CD14-positive monocyte (primary cell): ENCODE data around the gene SIGLEC5. TPM values are rescaled to one million over a fixed set of nuclear protein-coding genes. Genes with fewer than 3 reads are reported as not detected.
"Not testable (repeated sequence)": the region's sequence is repeated elsewhere in the genome, so short reads cannot be mapped to it uniquely, and the experiment has no call there.

Experiments
- DNase-seq, 3 donors: peaks; one replicate each; pipeline ENCODE4 v3.0.0-alpha.2; 2011 to 2022
- H2AFZ ChIP-seq: 2 replicates; pipeline ENCODE4 v1.6.0; 2012; ENCODE audit warnings: mild to moderate bottlenecking, low read depth, low read length, inconsistent platforms; ENCODE audit not compliant: insufficient read depth, poor library complexity, severe bottlenecking
- H3K27ac ChIP-seq, 2 donors: 1 replicate in 1 of 2; 2 replicates in 1 of 2; pipeline ENCODE4 v1.5.1; 2012 to 2013; ENCODE audit warnings: low read length in 2 of 2, control low read depth in 1 of 2, inconsistent platforms in 1 of 2, low read depth in 1 of 2, mild to moderate bottlenecking in 1 of 2
- H3K27me3 ChIP-seq, 2 donors: one replicate each; pipeline versions ENCODE4 v1.6.0 to v1.6.1; 2011 to 2013; ENCODE audit warnings: low read length in 2 of 2; ENCODE audit not compliant: control insufficient read depth in 2 of 2, insufficient read depth in 2 of 2
- H3K36me3 ChIP-seq, 2 donors: replicated peaks in 1 of 2; 1 replicate in 1 of 2; 2 replicates in 1 of 2; pipeline versions ENCODE4 v1.5.1 to v1.6.1; 2012 to 2013; ENCODE audit warnings: low read length in 2 of 2, control low read depth in 1 of 2, inconsistent platforms in 1 of 2, mild to moderate bottlenecking in 1 of 2; ENCODE audit not compliant: insufficient read depth in 2 of 2, control insufficient read depth in 1 of 2
- H3K4me1 ChIP-seq, 2 donors: 1 replicate in 1 of 2; 2 replicates in 1 of 2; pipeline versions ENCODE4 v1.5.1 to v1.6.1; 2012 to 2013; ENCODE audit warnings: low read length in 2 of 2, control low read depth in 1 of 2, inconsistent platforms in 1 of 2, mild to moderate bottlenecking in 1 of 2, moderate library complexity in 1 of 2; ENCODE audit not compliant: insufficient read depth in 2 of 2, control insufficient read depth in 1 of 2
- H3K4me2 ChIP-seq: replicated peaks from 2 replicates; pipeline ENCODE3; 2012; ENCODE audit warnings: low read length, moderate library complexity, mild to moderate bottlenecking; ENCODE audit not compliant: poor library complexity, severe bottlenecking; ENCODE audit errors: extremely low read depth
- H3K4me3 ChIP-seq, 3 experiments: fragments of 200-600 bp in 1 of 3; sonication (generic) in 1 of 3; replicated peaks in 1 of 3; 1 replicate in 2 of 3; 2 replicates in 1 of 3; pipeline ENCODE4 v1.5.1; 2011 to 2013; ENCODE audit warnings: low read length in 3 of 3, mild to moderate bottlenecking in 3 of 3, control low read depth in 2 of 3, low read depth in 2 of 3, inconsistent platforms in 1 of 3, moderate library complexity in 1 of 3
- H3K79me2 ChIP-seq: 2 replicates; pipeline ENCODE4 v1.6.0; 2012; ENCODE audit warnings: mild to moderate bottlenecking, control low read depth, inconsistent platforms, low read length, moderate library complexity; ENCODE audit not compliant: insufficient read depth
- H3K9ac ChIP-seq: 2 replicates; pipeline ENCODE4 v1.6.0; 2017; ENCODE audit warnings: low read length, mild to moderate bottlenecking; ENCODE audit not compliant: insufficient read depth, poor library complexity, severe bottlenecking
- H3K9me3 ChIP-seq, 2 donors: replicated peaks in 1 of 2; 1 replicate in 1 of 2; 2 replicates in 1 of 2; pipeline versions ENCODE4 v1.5.1 to v1.6.1; 2012 to 2013; ENCODE audit warnings: low read length in 2 of 2, control low read depth in 1 of 2; ENCODE audit not compliant: control insufficient read depth in 1 of 2, insufficient read depth in 1 of 2
- H4K20me1 ChIP-seq: 2 replicates; pipeline ENCODE4 v1.6.0; 2012; ENCODE audit warnings: mild to moderate bottlenecking, low read length, control low read depth, moderate library complexity; ENCODE audit not compliant: insufficient read depth
- H3K27ac Mint-ChIP-seq, 7 donors: one replicate each; pipeline ENCODE4 v1.8.0; 2020; ENCODE audit warnings: mild to moderate bottlenecking in 7 of 7, mixed read lengths in 7 of 7, moderate library complexity in 6 of 7, inconsistent platforms in 2 of 7
- H3K27me3 Mint-ChIP-seq, 3 donors: one replicate each; pipeline ENCODE4 v1.8.0; 2021 to 2022; ENCODE audit warnings: low read depth in 3 of 3, mild to moderate bottlenecking in 3 of 3, mixed read lengths in 3 of 3, moderate library complexity in 3 of 3, inconsistent platforms in 1 of 3
- H3K36me3 Mint-ChIP-seq, 2 donors: one replicate each; pipeline ENCODE4 v1.8.0; 2020; ENCODE audit warnings: mixed read lengths in 2 of 2, inconsistent platforms in 1 of 2, mild to moderate bottlenecking in 1 of 2
- H3K4me1 Mint-ChIP-seq: one replicate; pipeline ENCODE4 v1.8.0; 2020; ENCODE audit warnings: mild to moderate bottlenecking, mixed read lengths
- H3K4me3 Mint-ChIP-seq, 2 donors: one replicate each; pipeline ENCODE4 v1.8.0; 2020; ENCODE audit warnings: mild to moderate bottlenecking in 2 of 2, mixed read lengths in 2 of 2, moderate library complexity in 1 of 2
- H3K9me3 Mint-ChIP-seq, 7 donors: one replicate each; pipeline ENCODE4 v1.8.0; 2020 to 2022; ENCODE audit warnings: mixed read lengths in 7 of 7, mild to moderate bottlenecking in 6 of 7, moderate library complexity in 6 of 7, inconsistent platforms in 2 of 7
- WGBS: methylation state at CpG from one replicate; pipeline ENCODE4 v1.1.5; 2013; ENCODE audit warnings: missing lambda C conversion rate; ENCODE audit not compliant: insufficient coverage; 5-methylcytosine and 5-hydroxymethylcytosine counted together
- intact Hi-C, 2 donors: fragments of 100-400 bp; cut with micrococcal nuclease; formaldehyde crosslinking; loops; one replicate each; pipeline versions ENCODE4 v1.15.0 to v1.15.1; 2023
- polyA plus RNA-seq, 3 donors: library from polyadenylated mRNA; depleted of rRNA in 1 of 3; unstranded in 2 of 3; stranded (reverse) in 1 of 3; fragments of 300-500 nt in 2 of 3; fragments of >200 nt in 1 of 3; fragmentation: Illumina TruSeq in 2 of 3; gene quantifications; 1 replicate in 2 of 3; 2 replicates in 1 of 3; pipeline ENCODE4 v1.2.3, GENCODE V29; 2012 to 2021
- TF ChIP-seq, protein P1 (sequence below): fragments of 200-600 bp; IDR thresholded peaks from one replicate; pipeline ENCODE4 v1.8.0; 2022; ENCODE audit warnings: antibody characterized with exemption, mild to moderate bottlenecking

SIGLEC5 gene
- polyA plus RNA-seq, 3 donors: 10.2 to 12.6 TPM; not detected in 1

DNA sequence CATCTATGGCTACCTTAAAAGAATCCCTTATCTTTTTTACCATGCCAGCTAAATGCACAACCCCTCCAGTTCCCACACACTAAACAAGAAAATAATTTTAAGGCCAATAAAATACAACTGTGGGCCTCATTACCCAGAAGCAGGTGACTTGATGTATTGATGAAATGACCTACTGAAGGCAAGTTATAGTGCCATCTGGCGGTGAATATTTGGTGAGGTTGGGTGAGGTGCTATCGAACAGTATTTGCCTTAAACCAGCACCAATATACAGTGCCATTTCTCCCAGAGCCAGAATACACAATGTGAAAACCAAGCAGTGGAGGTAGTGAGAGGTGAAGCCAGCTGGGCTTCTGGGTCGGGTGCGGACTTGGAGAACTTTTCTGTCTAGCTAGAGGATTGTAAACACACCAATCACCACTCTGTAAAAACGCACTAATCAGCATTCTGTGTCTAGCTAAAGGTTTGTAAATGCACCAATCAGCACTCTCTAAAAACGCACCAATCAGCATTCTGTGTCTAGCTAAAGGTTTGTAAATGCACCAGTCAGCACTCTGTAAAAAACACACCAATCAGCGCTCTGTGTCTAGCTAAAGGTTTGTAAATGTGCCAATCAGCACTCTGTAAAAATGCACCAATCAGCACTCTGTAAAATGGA lies 45.8 kb upstream of the SIGLEC5 start:
- H3K4me2 ChIP-seq, H3K36me3 ChIP-seq, H3K9ac ChIP-seq, H4K20me1 ChIP-seq, H3K27ac Mint-ChIP-seq, H3K79me2 ChIP-seq, H3K4me3 ChIP-seq, H3K36me3 Mint-ChIP-seq, H3K4me1 ChIP-seq, H3K27ac ChIP-seq, H3K4me1 Mint-ChIP-seq, H2AFZ ChIP-seq, intact Hi-C loops: not testable (repeated sequence)
- Mint-ChIP-seq H3K4me3 (peak overlapping the region in 1 of 2 donors; percentile 84), H3K9me3 (peaks cover 5 to 13% (median 8%) of the 10 kb centered on the region in 7 donors), H3K27me3 (peaks cover 45 to 61% (median 49%) of the 10 kb centered on the region in 3 donors)
- 88% methylated on average over 1 of the region's 7 CpGs for WGBS
- Histone ChIP-seq H3K9me3 (peaks cover 8 to 14% of the 10 kb centered on the region in 2 donors), H3K27me3 (peaks cover 52 to 70% of the 10 kb centered on the region in 2 donors)
- peak; percentile 42 to 59 (median 56) for DNase-seq
- TF ChIP-seq, protein P1, sequence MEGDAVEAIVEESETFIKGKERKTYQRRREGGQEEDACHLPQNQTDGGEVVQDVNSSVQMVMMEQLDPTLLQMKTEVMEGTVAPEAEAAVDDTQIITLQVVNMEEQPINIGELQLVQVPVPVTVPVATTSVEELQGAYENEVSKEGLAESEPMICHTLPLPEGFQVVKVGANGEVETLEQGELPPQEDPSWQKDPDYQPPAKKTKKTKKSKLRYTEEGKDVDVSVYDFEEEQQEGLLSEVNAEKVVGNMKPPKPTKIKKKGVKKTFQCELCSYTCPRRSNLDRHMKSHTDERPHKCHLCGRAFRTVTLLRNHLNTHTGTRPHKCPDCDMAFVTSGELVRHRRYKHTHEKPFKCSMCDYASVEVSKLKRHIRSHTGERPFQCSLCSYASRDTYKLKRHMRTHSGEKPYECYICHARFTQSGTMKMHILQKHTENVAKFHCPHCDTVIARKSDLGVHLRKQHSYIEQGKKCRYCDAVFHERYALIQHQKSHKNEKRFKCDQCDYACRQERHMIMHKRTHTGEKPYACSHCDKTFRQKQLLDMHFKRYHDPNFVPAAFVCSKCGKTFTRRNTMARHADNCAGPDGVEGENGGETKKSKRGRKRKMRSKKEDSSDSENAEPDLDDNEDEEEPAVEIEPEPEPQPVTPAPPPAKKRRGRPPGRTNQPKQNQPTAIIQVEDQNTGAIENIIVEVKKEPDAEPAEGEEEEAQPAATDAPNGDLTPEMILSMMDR: peak; percentile 53

DNA sequence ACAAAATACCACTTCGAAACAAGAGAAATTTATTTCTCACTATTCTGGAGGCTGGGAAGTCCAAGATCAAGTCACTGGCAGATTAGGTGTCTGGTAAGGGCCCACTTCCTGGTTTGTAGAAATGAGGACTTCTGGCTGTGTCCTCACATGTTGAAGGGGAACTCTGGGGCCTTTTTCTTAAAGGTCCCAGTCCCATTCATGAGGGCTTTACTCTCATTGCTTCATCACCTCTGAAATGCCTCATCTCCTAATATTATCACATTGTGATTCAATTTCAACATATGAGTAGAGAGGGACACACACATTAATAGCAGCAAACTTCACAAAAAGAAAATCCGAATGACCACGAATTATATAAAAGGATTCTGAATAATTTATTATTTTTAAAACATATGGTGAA lies 38.0 kb upstream of the SIGLEC5 start:
- no CpG with 5 or more reads among the region's 3 CpGs for WGBS
- peak; percentile 64 to 96 (median 81) for DNase-seq
- H3K27me3 Mint-ChIP-seq: peaks cover 56 to 63% (median 59%) of the 10 kb centered on the region in 3 donors
- H3K9me3 ChIP-seq: peaks cover 5 to 21% of the 10 kb centered on the region in 2 donors
- no peak overlapping the region for H3K4me3 ChIP-seq
- H3K27me3 ChIP-seq: peaks cover 60 to 74% of the 10 kb centered on the region in 2 donors
- no peaks in the 10 kb centered on the region for H3K79me2 ChIP-seq
- H3K9me3 Mint-ChIP-seq: peaks cover 2 to 16% (median 9%) of the 10 kb centered on the region in 7 donors
- H3K36me3 ChIP-seq: no peaks in the 10 kb centered on the region
- no peak overlapping the region for H3K4me2 ChIP-seq
- H3K4me3 Mint-ChIP-seq: peak overlapping the region in 1 of 2 donors; percentile 69
- peaks cover 0 to 2% of the 10 kb centered on the region in 2 donors for H3K36me3 Mint-ChIP-seq
- peaks cover 20 to 23% of the 10 kb centered on the region in 2 donors for H3K4me1 ChIP-seq
- no peak overlapping the region for H3K9ac ChIP-seq
- peak overlapping the region in 5 of 7 donors; percentile 18 to 58 (median 37) for H3K27ac Mint-ChIP-seq
- no peak overlapping the region for H3K27ac ChIP-seq
- intact Hi-C loops: loop anchor here (5.0 to 10.0 kb wide), 4 partner anchors 109 to 273 kb away; partner anchors contain the start of gene C19orf84 (in 1 of the 2)
- peaks cover 20% of the 10 kb centered on the region for H3K4me1 Mint-ChIP-seq
- no peaks in the 10 kb centered on the region for H4K20me1 ChIP-seq
- no peak overlapping the region for H2AFZ ChIP-seq
- TF ChIP-seq, protein P1: no peak
